SK-N-SH (cell line): Measurements from ENCODE around the gene TUBGCP3. TPM values are rescaled to one million over a fixed set of nuclear protein-coding genes. Genes with fewer than 3 reads are reported as not detected.
"Not testable (repeated sequence)": the region's sequence is repeated elsewhere in the genome, so short reads cannot be mapped to it uniquely, and the experiment has no call there.

Experiments used
- CTCF ChIA-PET: fragments of 300-600, 350-600 bp; formaldehyde crosslinking; extraction: SDS; loops from one replicate; lab custom pipeline; 2021; lab: Yijun Ruan, JAX
- POLR2A ChIA-PET: fragments of 350-600 bp; sonication (Branson Sonifier 250); formaldehyde crosslinking; extraction: SDS; loops from one replicate; lab custom pipeline; 2020; ENCODE audit warnings: antibody characterized with exemption, inconsistent platforms; lab: Yijun Ruan, JAX
- DNase-seq: peaks from one replicate; pipeline ENCODE4 v3.0.0; 2012
- H2AFZ ChIP-seq: fragments of 200-600 bp; sonication (generic); 2 replicates; pipeline ENCODE4 v1.8.1; 2016; ENCODE audit warnings: antibody characterized with exemption, mild to moderate bottlenecking, low read depth
- H3F3A ChIP-seq: fragments of 200-600 bp; sonication (generic); replicated peaks from 2 replicates; pipeline ENCODE3; 2016; ENCODE audit warnings: antibody characterized with exemption, mild to moderate bottlenecking; ENCODE audit not compliant: insufficient read depth
- H3K27ac ChIP-seq, 2 experiments: fragments of 200-500 bp in 1 of 2; fragments of 200-600 bp in 1 of 2; sonication (Bioruptor generic) in 1 of 2; sonication (generic), shearing (Covaris generic) in 1 of 2; 2 replicates each; pipeline versions ENCODE4 v1.5.1 to v1.6.1; 2014 to 2016; ENCODE audit warnings: low read depth in 2 of 2, inconsistent platforms in 1 of 2, low read length in 1 of 2, mild to moderate bottlenecking in 1 of 2, mixed read lengths in 1 of 2
- H3K27me3 ChIP-seq: fragments of 200-600 bp; sonication (generic), shearing (Covaris generic); 2 replicates; pipeline ENCODE4 v1.6.1; 2016; ENCODE audit warnings: mixed run types; ENCODE audit not compliant: insufficient read depth
- H3K36me3 ChIP-seq, 2 experiments: fragments of 200-500 bp in 1 of 2; fragments of 200-600 bp in 1 of 2; sonication (Bioruptor generic) in 1 of 2; sonication (generic) in 1 of 2; replicated peaks in 1 of 2; 2 replicates each; pipeline versions ENCODE3 to v1.5.1; 2014 to 2016; ENCODE audit warnings: low read length in 1 of 2, mild to moderate bottlenecking in 1 of 2; ENCODE audit not compliant: insufficient read depth in 2 of 2, control insufficient read depth in 1 of 2
- H3K4me1 ChIP-seq, 2 experiments: fragments of 200-500 bp in 1 of 2; fragments of 200-600 bp in 1 of 2; sonication (Bioruptor generic) in 1 of 2; sonication (generic), shearing (Covaris generic) in 1 of 2; 2 replicates each; pipeline versions ENCODE4 v1.5.1 to v1.6.1; 2014 to 2016; ENCODE audit warnings: low read depth in 1 of 2, low read length in 1 of 2, mixed run types in 1 of 2; ENCODE audit not compliant: insufficient read depth in 2 of 2, control insufficient read depth in 1 of 2
- H3K4me2 ChIP-seq: fragments of 200-600 bp; sonication (generic), shearing (Covaris generic); 2 replicates; pipeline ENCODE4 v1.6.1; 2017; ENCODE audit warnings: mixed run types
- H3K4me3 ChIP-seq, 2 experiments: fragments of 200-500 bp in 1 of 2; fragments of 200-600 bp in 1 of 2; sonication (Bioruptor generic) in 1 of 2; sonication (generic), shearing (Covaris generic) in 1 of 2; 2 replicates each; pipeline versions ENCODE4 v1.5.1 to v1.8.1; 2014 to 2016; ENCODE audit warnings: low read depth in 2 of 2, inconsistent platforms in 1 of 2, low read length in 1 of 2, mild to moderate bottlenecking in 1 of 2, mixed read lengths in 1 of 2, moderate library complexity in 1 of 2
- H3K79me2 ChIP-seq: fragments of 200-600 bp; sonication (generic); 2 replicates; pipeline ENCODE4 v1.8.1; 2017; ENCODE audit warnings: mild to moderate bottlenecking; ENCODE audit not compliant: insufficient read depth
- H3K9ac ChIP-seq: fragments of 200-600 bp; sonication (generic); 2 replicates; pipeline ENCODE4 v1.6.1; 2017; ENCODE audit warnings: mixed run types
- H3K9me2 ChIP-seq: fragments of 200-600 bp; sonication (generic); 2 replicates; pipeline ENCODE4 v1.6.1; 2017; ENCODE audit warnings: mixed run types
- H3K9me3 ChIP-seq: fragments of 200-600 bp; sonication (generic); 2 replicates; pipeline ENCODE4 v1.6.1; 2017; ENCODE audit warnings: mixed run types, mild to moderate bottlenecking, moderate library complexity
- H4K20me1 ChIP-seq: fragments of 200-600 bp; sonication (generic); 2 replicates; pipeline ENCODE4 v1.6.1; 2017; ENCODE audit warnings: mild to moderate bottlenecking, mixed run types; ENCODE audit not compliant: insufficient read depth
- CHD2 ChIP-seq: fragments of 150-350 bp; IDR thresholded peaks from 2 replicates; pipeline ENCODE4 v1.6.1; 2018; ENCODE audit warnings: low read length; ENCODE audit not compliant: partially characterized antibody
- FOSL2 ChIP-seq: IDR thresholded peaks from 2 replicates; pipeline ENCODE4 v1.4.0; 2012; ENCODE audit warnings: low read depth, mild to moderate bottlenecking, moderate library complexity, borderline replicate concordance
- FOXJ3 ChIP-seq: sonication (generic); formaldehyde crosslinking; IDR thresholded peaks from 2 replicates; pipeline ENCODE4 v1.5.1; 2020; ENCODE audit warnings: mild to moderate bottlenecking, missing genetic modification reagents
- GABPA ChIP-seq: IDR thresholded peaks from 2 replicates; pipeline ENCODE4 v1.4.0; 2012; ENCODE audit warnings: low read depth, mild to moderate bottlenecking
- GATA2 ChIP-seq: sonication (generic); formaldehyde crosslinking; IDR thresholded peaks from 2 replicates; pipeline ENCODE4 v1.5.0; 2020; ENCODE audit warnings: mild to moderate bottlenecking, missing genetic modification reagents
- NFIC ChIP-seq: IDR thresholded peaks from 2 replicates; pipeline ENCODE4 v1.4.0; 2012; ENCODE audit warnings: borderline replicate concordance
- NRF1 ChIP-seq: IDR thresholded peaks from 2 replicates; pipeline ENCODE4 v1.6.1; 2012; ENCODE audit warnings: low read depth, mild to moderate bottlenecking, low read length
- POLR2AphosphoS5 ChIP-seq: IDR thresholded peaks from 2 replicates; pipeline ENCODE4 v1.6.1; 2012; ENCODE audit warnings: low read depth, low read length
- RAD21 ChIP-seq: IDR thresholded peaks from 2 replicates; pipeline ENCODE4 v1.6.1; 2012; ENCODE audit warnings: mild to moderate bottlenecking, low read length
- REST ChIP-seq: IDR thresholded peaks from 2 replicates; pipeline ENCODE4 v1.6.1; 2012; ENCODE audit warnings: mild to moderate bottlenecking, low read depth, low read length, moderate library complexity
- SIN3A ChIP-seq: IDR thresholded peaks from 2 replicates; pipeline ENCODE4 v1.6.1; 2012; ENCODE audit warnings: low read depth, mild to moderate bottlenecking, low read length, moderate library complexity, borderline replicate concordance
- TAF1 ChIP-seq: IDR thresholded peaks from 2 replicates; pipeline ENCODE4 v1.6.1; 2012; ENCODE audit warnings: low read depth, mild to moderate bottlenecking, low read length, moderate library complexity, borderline replicate concordance
- TCF12 ChIP-seq: IDR thresholded peaks from 2 replicates; pipeline ENCODE4 v1.4.0; 2012
- TEAD4 ChIP-seq: IDR thresholded peaks from 2 replicates; pipeline ENCODE4 v1.4.0; 2012; ENCODE audit warnings: mild to moderate bottlenecking, borderline replicate concordance; ENCODE audit not compliant: insufficient read depth
- YY1 ChIP-seq: IDR thresholded peaks from 2 replicates; pipeline ENCODE4 v1.4.0; 2012; ENCODE audit warnings: low read depth, mild to moderate bottlenecking
- WGBS: methylation state at CpG from one replicate; pipeline ENCODE4 v1.1.6; 2017; ENCODE audit warnings: low lambda C conversion rate; 5-methylcytosine and 5-hydroxymethylcytosine counted together
- polyA plus RNA-seq, 3 experiments: library from polyadenylated mRNA; depleted of rRNA; stranded (reverse); fragments of >200 nt; gene quantifications; 2 replicates each; pipeline ENCODE4 v1.2.3, GENCODE V29; 2012
- TF ChIP-seq, protein P1 (sequence below): IDR thresholded peaks from 2 replicates; pipeline ENCODE4 v1.4.0; 2012; ENCODE audit warnings: low read depth

Gene TUBGCP3
- polyA plus RNA-seq, 1 of the 3 experiments (the other 2 are of a cell fraction) = 16.8 TPM

DNA sequence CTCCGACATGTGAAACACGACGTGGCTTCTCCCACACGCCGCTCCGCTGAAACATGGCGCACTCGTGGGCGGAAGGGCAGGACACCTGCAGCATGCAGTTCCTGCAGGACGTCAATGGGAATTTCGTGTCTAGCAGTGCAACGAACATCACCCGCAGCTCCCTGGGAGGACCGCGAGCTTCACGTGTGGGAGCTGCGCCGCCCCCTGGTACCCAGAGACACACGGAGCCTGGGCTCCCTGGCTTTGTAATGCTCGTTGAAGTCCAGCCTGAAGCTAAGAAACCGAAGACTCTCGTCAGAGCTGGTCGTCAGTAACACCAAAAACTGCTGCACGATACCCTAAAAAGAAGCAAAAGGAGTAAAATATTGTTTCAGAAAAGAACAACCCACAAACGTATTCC is 102.1 kb downstream of the TUBGCP3 start:
- peaks cover 6 to 14% of the 10 kb centered on the region in 2 experiments for H3K36me3 ChIP-seq
- H3K4me3 ChIP-seq, H3K79me2 ChIP-seq, H4K20me1 ChIP-seq, H3K9me2 ChIP-seq, POLR2A ChIA-PET, H3K9ac ChIP-seq, H3K4me2 ChIP-seq, H3F3A ChIP-seq, H3K27me3 ChIP-seq, H3K27ac ChIP-seq, H2AFZ ChIP-seq, DNase-seq, H3K9me3 ChIP-seq, H3K4me1 ChIP-seq: not testable (repeated sequence)
- WGBS = 98% methylated on average over 14 of the region's 25 CpGs
- CTCF ChIA-PET = interaction anchor here (1.4 kb wide), 1 partner anchor 42 kb away, joined by 3 read pairs; no protein-coding TSS in a partner anchor

GRCh38 chr13:112483299-112483698 is 104.7 kb downstream of the TUBGCP3 start:
- H4K20me1 ChIP-seq = no peaks in the 10 kb centered on the region
- no peak overlapping the region for H2AFZ ChIP-seq
- H3K79me2 ChIP-seq = no peaks in the 10 kb centered on the region
- no peaks in the 10 kb centered on the region for H3K4me1 ChIP-seq
- no peak overlapping the region for H3K9ac ChIP-seq
- DNase-seq = no peak
- H3K27ac ChIP-seq = no peak overlapping the region
- H3K27me3 ChIP-seq = no peaks in the 10 kb centered on the region
- WGBS = over 99% methylated on average over 7 of the region's 7 CpGs
- no peak overlapping the region for H3K4me2 ChIP-seq
- TF ChIP-seq CHD2 (no peak), TAF1 (no peak), REST (no peak), NRF1 (no peak), FOXJ3 (CRISPR knock-in tag) (no peak), TCF12 (no peak), TEAD4 (no peak), POLR2AphosphoS5 (no peak), RAD21 (no peak)
- H3K36me3 ChIP-seq = peaks cover 6 to 14% of the 10 kb centered on the region in 2 experiments
- H3K4me3 ChIP-seq = no peak overlapping the region
- 0 out of 2 replicates have a peak, but pooled peaks cover 2% of the 10 kb centered on the region for H3K9me2 ChIP-seq
- H3F3A ChIP-seq = no peaks in the 10 kb centered on the region
- peaks cover 4% of the 10 kb centered on the region; the same call in 1 of the 2 replicates for H3K9me3 ChIP-seq
- POLR2A ChIA-PET = no interaction called here
- CTCF ChIA-PET = interaction anchor here (1.0 to 1.3 kb wide), 2 partner anchors 11 to 40 kb away, joined by 3 read pairs; no protein-coding TSS in a partner anchor

DNA sequence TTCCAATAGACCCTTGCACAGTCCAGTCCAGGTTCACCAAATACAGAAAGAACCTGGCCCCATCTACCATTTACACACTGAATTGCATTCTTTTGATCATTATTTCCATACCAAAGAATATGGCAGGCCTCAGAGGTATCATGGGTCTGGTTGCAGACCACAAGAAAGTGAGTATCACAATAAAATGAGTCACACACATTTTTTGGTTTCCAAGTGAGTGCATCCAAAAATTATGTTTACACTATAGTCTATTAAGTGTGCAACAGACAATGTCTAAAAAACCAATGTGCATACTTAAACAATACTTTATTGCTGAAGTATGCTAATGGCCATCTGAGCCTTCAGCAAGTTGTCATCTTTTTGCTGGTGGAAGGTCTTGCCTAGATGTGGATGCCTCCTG is 106.5 kb downstream of the TUBGCP3 start:
- Histone ChIP-seq H3K9me2 (0 out of 2 replicates have a peak, but pooled peaks cover 2% of the 10 kb centered on the region), H2AFZ (no peak overlapping the region), H3K27me3 (no peaks in the 10 kb centered on the region), H3K36me3 (peaks cover 6 to 14% of the 10 kb centered on the region in 2 experiments), H3K9me3 (peaks cover 4% of the 10 kb centered on the region; the same call in 1 of the 2 replicates), H3F3A (no peaks in the 10 kb centered on the region), H3K4me2 (no peak overlapping the region), H4K20me1 (no peaks in the 10 kb centered on the region), H3K9ac (no peak overlapping the region), H3K27ac (no peak overlapping the region), H3K79me2 (no peaks in the 10 kb centered on the region), H3K4me1 (no peaks in the 10 kb centered on the region), H3K4me3 (no peak overlapping the region)
- POLR2A ChIA-PET = no interaction called here
- CTCF ChIA-PET = no interaction called here
- no peak for DNase-seq
- TF ChIP-seq YY1 = no peak
- no peak for TF ChIP-seq FOSL2
- TF ChIP-seq SIN3A = no peak
- no peak for TF ChIP-seq POLR2AphosphoS5
- no peak for TF ChIP-seq GABPA
- TF ChIP-seq, protein P1, sequence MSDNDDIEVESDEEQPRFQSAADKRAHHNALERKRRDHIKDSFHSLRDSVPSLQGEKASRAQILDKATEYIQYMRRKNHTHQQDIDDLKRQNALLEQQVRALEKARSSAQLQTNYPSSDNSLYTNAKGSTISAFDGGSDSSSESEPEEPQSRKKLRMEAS = no peak
- TF ChIP-seq REST = no peak
- no peak for TF ChIP-seq NFIC
- no peak for TF ChIP-seq GATA2 (CRISPR knock-in tag)
